Bronchial smooth muscle cell (primary cell): ENCODE measurements around the gene TMEM200C. TPM values are rescaled to one million over a fixed set of nuclear protein-coding genes. Genes with fewer than 3 reads are reported as not detected.

Experiments
- total RNA-seq: library from RNA; depleted of rRNA; stranded (reverse); fragments of >200 nt; gene quantifications from 2 replicates; pipeline ENCODE4 v1.2.1, GENCODE V29; 2014

Gene TMEM200C
- total RNA-seq, result 0.16 and 0.43 TPM in 2 replicates

GRCh38 chr18:5895299-5895875 lies at the start of gene TMEM200C:
Gene TMEM200C (minus strand): TSS chr18:5895522. CDS start chr18:5892063, 3,459 bp downstream.

